Amygdala (tissue), 56 donors: ENCODE results near the gene SH3RF2.
"Not testable (repeated sequence)": the region's sequence is repeated elsewhere in the genome, so short reads cannot be mapped to it uniquely, and the experiment has no call there.

Experiments used
- DNase-seq, 56 donors: peaks; one replicate each; lab custom pipeline; 2025; lab: John Stamatoyannopoulos, UW

SH3RF2 gene

GRCh38 chr5:145936401-145937131, at the start of gene SH3RF2:
SH3RF2 (plus strand) TSS chr5:145936578; CDS start chr5:145937929, 1,351 bp downstream.
- DNase-seq, result peak in 3 of 56 donors; percentile 2 to 15 (median 12)

- DNase-seq, result no peak
Measured at GRCh38 chr5:145887217-145887616, 49.2 kb upstream of the SH3RF2 start.

- peak in 6 of 56 donors; percentile 1 to 18 (median 5) for DNase-seq
Measured at GRCh38 chr5:145887976-145888574, 48.3 kb upstream of the SH3RF2 start.

- DNase-seq, result no peak
Measured at GRCh38 chr5:145889611-145890010, 46.8 kb upstream of the SH3RF2 start.

GRCh38 chr5:145891378-145891777, 45.0 kb upstream of the SH3RF2 start:
- DNase-seq, result not testable (repeated sequence)

- no peak for DNase-seq
Measured at GRCh38 chr5:145898171-145898570, 38.2 kb upstream of the SH3RF2 start.

- DNase-seq, result no peak
Measured at GRCh38 chr5:145902421-145902820, 34.0 kb upstream of the SH3RF2 start.

GRCh38 chr5:145903113-145903512, 33.3 kb upstream of the SH3RF2 start:
- DNase-seq, result no peak

GRCh38 chr5:145903867-145904266, 32.5 kb upstream of the SH3RF2 start:
- no peak for DNase-seq

GRCh38 chr5:145904743-145905142, 31.6 kb upstream of the SH3RF2 start:
- no peak for DNase-seq

GRCh38 chr5:145906401-145906800, 30.0 kb upstream of the SH3RF2 start:
- DNase-seq, result no peak

- DNase-seq, result no peak
Measured at GRCh38 chr5:145908206-145908960, 28.0 kb upstream of the SH3RF2 start.

GRCh38 chr5:145911164-145911563, 25.2 kb upstream of the SH3RF2 start:
- no peak for DNase-seq

GRCh38 chr5:145912019-145912418, 24.4 kb upstream of the SH3RF2 start:
- no peak for DNase-seq

GRCh38 chr5:145912594-145912993, 23.8 kb upstream of the SH3RF2 start:
- DNase-seq, result no peak

GRCh38 chr5:145913701-145914100, 22.7 kb upstream of the SH3RF2 start:
- no peak for DNase-seq

- peak in 1 of 56 donors; percentile 4 for DNase-seq
Measured at GRCh38 chr5:145915970-145916638, 20.3 kb upstream of the SH3RF2 start.

GRCh38 chr5:145917288-145917687, 19.1 kb upstream of the SH3RF2 start:
- no peak for DNase-seq

- DNase-seq, result no peak
Measured at GRCh38 chr5:145918397-145918796, 18.0 kb upstream of the SH3RF2 start.

- no peak for DNase-seq
Measured at GRCh38 chr5:145919413-145919812, 17.0 kb upstream of the SH3RF2 start.
